Gastrocnemius medialis (tissue), 4 donors: Measurements from ENCODE around the gene ZNF442.

Experiments used
- CTCF ChIP-seq, 5 experiments: fragments of 450-650 bp in 3 of 5; fragments of 200-600 bp in 2 of 5; sonication (generic) in 2 of 5; IDR thresholded peaks in 4 of 5; conservative IDR thresholded peaks in 1 of 5; 1 replicate in 4 of 5; 2 replicates in 1 of 5; pipeline ENCODE4 v1.5.1; 2016 to 2019; ENCODE audit warnings: antibody characterized with exemption in 5 of 5, mild to moderate bottlenecking in 3 of 5, moderate library complexity in 3 of 5
- POLR2A ChIP-seq, 2 donors: fragments of 450-650 bp; IDR thresholded peaks; one replicate each; pipeline ENCODE4 v1.6.1; 2017; ENCODE audit warnings: antibody characterized with exemption in 2 of 2, mild to moderate bottlenecking in 2 of 2, moderate library complexity in 2 of 2

DNA sequence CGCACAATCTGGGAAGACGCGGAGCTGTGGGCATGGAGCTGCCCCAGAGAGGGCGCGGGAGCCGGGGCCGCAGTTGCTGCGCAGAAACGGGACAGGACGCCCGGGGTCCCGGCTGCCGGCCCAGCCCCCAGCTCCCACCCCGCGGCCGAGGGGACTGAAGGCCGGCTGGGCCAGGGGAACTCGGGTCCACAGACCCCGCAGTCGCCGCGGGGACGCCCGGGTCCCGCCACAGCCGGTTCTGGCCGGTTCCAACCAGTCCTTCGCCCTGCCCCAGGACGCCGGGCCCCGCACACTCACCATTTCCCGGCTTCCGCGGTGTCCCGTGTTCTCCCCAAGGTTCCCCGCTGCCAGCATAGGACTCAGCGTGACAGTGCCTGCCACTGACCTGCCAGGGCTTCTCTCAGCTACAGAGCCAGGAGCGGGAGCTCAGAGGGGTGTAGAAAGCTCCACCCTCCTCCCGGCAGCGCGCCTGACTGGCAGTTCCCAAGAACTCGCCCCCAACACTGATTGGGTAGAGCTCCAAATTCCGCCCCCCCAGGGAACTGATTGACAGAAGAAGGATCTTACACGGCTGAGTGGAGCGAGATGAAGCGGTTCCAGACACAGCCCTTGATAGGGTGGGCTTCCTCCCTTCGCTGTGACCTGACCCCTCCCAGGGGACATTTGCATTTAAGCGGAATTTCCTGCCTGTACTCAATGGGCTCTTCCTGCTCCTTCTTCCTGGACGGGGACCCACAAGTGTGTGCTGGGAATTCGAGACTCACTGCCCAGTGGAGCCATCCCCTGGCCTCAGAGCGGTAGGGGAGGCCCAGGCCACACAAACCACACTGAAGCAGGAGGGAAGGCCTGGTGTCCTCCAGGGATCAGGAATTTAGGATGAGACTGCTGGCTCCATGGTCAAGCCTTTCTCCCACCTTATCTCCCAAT lies at the start of gene ZNF442:
- TF ChIP-seq POLR2A (IDR thresholded peaks at IDR 0.05) (peak; percentile 81 to 87), CTCF (IDR thresholded peaks at IDR 0.05 in 4 of 5, conservative IDR thresholded peaks at IDR 0.05 in 1 of 5) (peak; percentile 49 to 75 (median 58))
